Glutamatergic neuron (in vitro differentiated cells): ENCODE results near the gene C1QTNF4. TPM values are rescaled to one million over a fixed set of nuclear protein-coding genes. Genes with fewer than 3 reads are reported as not detected.
A peak's percentile ranks its signal among the peaks of the same experiment; 100 is the strongest.

ENCODE experiments used
- DNase-seq: peaks from one replicate; pipeline ENCODE4 v3.0.0; 2022
- H3K27ac Mint-ChIP-seq: one replicate; pipeline ENCODE4 v1.8.0; 2020; ENCODE audit warnings: mild to moderate bottlenecking, mixed read lengths, inconsistent platforms; ENCODE audit not compliant: unreplicated experiment
- H3K27me3 Mint-ChIP-seq: one replicate; pipeline ENCODE4 v1.8.0; 2020; ENCODE audit warnings: mild to moderate bottlenecking, moderate library complexity, mixed read lengths, inconsistent platforms; ENCODE audit not compliant: unreplicated experiment
- H3K36me3 Mint-ChIP-seq: one replicate; pipeline ENCODE4 v1.8.0; 2020; ENCODE audit warnings: mild to moderate bottlenecking, mixed read lengths, inconsistent platforms; ENCODE audit not compliant: unreplicated experiment
- H3K4me1 Mint-ChIP-seq: one replicate; pipeline ENCODE4 v1.8.0; 2020; ENCODE audit warnings: mild to moderate bottlenecking, low read depth, mixed read lengths, inconsistent platforms; ENCODE audit not compliant: unreplicated experiment
- H3K4me3 Mint-ChIP-seq: one replicate; pipeline ENCODE4 v1.8.0; 2020; ENCODE audit warnings: mild to moderate bottlenecking, mixed read lengths, inconsistent platforms; ENCODE audit not compliant: unreplicated experiment
- H3K9me3 Mint-ChIP-seq: one replicate; pipeline ENCODE4 v1.8.0; 2020; ENCODE audit warnings: mild to moderate bottlenecking, moderate library complexity, mixed read lengths, inconsistent platforms; ENCODE audit not compliant: unreplicated experiment
- CTCF ChIP-seq: fragments of 200-600 bp; sonication (generic); IDR thresholded peaks from one replicate; pipeline ENCODE4 v1.5.0; 2021; ENCODE audit not compliant: partially characterized antibody, unreplicated experiment
- total RNA-seq: library from RNA; stranded (reverse); fragmentation: NEBNext Ultra II Directional; extraction: Animal tissue kit (Norgen Biotek cat#: 25700); gene quantifications from one replicate; pipeline ENCODE4 v1.2.1, GENCODE V29; 2021; ENCODE audit not compliant: unreplicated experiment

The C1QTNF4 gene
- total RNA-seq, 1 donor from 2014 or later = 7.0 TPM

GRCh38 chr11:47606731-47607130 lies 12.5 kb upstream of the C1QTNF4 start:
- Mint-ChIP-seq H3K4me1 (peaks cover 20% of the 10 kb centered on the region), H3K4me3 (no peak overlapping the region), H3K36me3 (peaks cover 8% of the 10 kb centered on the region), H3K27me3 (peaks cover 5% of the 10 kb centered on the region), H3K9me3 (peaks cover 3% of the 10 kb centered on the region), H3K27ac (no peak overlapping the region)
- TF ChIP-seq CTCF = no peak
- DNase-seq = no peak

GRCh38 chr11:47605921-47606320 lies 11.7 kb upstream of the C1QTNF4 start:
- Mint-ChIP-seq H3K4me1 (peaks cover 20% of the 10 kb centered on the region), H3K27me3 (peaks cover 5% of the 10 kb centered on the region), H3K27ac (peak overlapping the region; percentile 2), H3K9me3 (peaks cover 3% of the 10 kb centered on the region), H3K36me3 (peaks cover 8% of the 10 kb centered on the region), H3K4me3 (no peak overlapping the region)
- DNase-seq = no peak
- no peak for TF ChIP-seq CTCF

- Mint-ChIP-seq H3K27me3 (peaks cover 10% of the 10 kb centered on the region), H3K9me3 (peaks cover 3% of the 10 kb centered on the region), H3K27ac (no peak overlapping the region), H3K36me3 (peaks cover 4% of the 10 kb centered on the region), H3K4me3 (no peak overlapping the region), H3K4me1 (peaks cover 30% of the 10 kb centered on the region)
- TF ChIP-seq CTCF = no peak
- no peak for DNase-seq
Measured at GRCh38 chr11:47603295-47603694, 9.1 kb upstream of the C1QTNF4 start.

- DNase-seq = no peak
- no peak for TF ChIP-seq CTCF
- peaks cover 1% of the 10 kb centered on the region for H3K9me3 Mint-ChIP-seq
- no peak overlapping the region for H3K4me3 Mint-ChIP-seq
- no peak overlapping the region for H3K27ac Mint-ChIP-seq
- H3K36me3 Mint-ChIP-seq = no peaks in the 10 kb centered on the region
- H3K4me1 Mint-ChIP-seq = peaks cover 10% of the 10 kb centered on the region
- H3K27me3 Mint-ChIP-seq = peaks cover 11% of the 10 kb centered on the region
Measured at GRCh38 chr11:47599902-47600301, 5.7 kb upstream of the C1QTNF4 start.

GRCh38 chr11:47595967-47596366 lies 1.8 kb upstream of the C1QTNF4 start:
- no peak for DNase-seq
- peaks cover 15% of the 10 kb centered on the region for H3K4me1 Mint-ChIP-seq
- no peak for TF ChIP-seq CTCF
- peak overlapping the region; percentile 8 for H3K4me3 Mint-ChIP-seq
- no peaks in the 10 kb centered on the region for H3K9me3 Mint-ChIP-seq
- no peaks in the 10 kb centered on the region for H3K36me3 Mint-ChIP-seq
- H3K27ac Mint-ChIP-seq = no peak overlapping the region
- H3K27me3 Mint-ChIP-seq = peaks cover 23% of the 10 kb centered on the region
